GM19324 (cell line): ENCODE data around the gene SLC17A5.
"Not testable (repeated sequence)": the region's sequence is repeated elsewhere in the genome, so short reads cannot be mapped to it uniquely, and the experiment has no call there.

Experiments used
- ATAC-seq: cut with Tn5 transposase; IDR thresholded peaks from one replicate; pipeline ENCODE4 v1.9.1; 2021; ENCODE audit warnings: mild to moderate bottlenecking, moderate library complexity; ENCODE audit not compliant: unreplicated experiment, low FRiP score

The SLC17A5 gene

DNA sequence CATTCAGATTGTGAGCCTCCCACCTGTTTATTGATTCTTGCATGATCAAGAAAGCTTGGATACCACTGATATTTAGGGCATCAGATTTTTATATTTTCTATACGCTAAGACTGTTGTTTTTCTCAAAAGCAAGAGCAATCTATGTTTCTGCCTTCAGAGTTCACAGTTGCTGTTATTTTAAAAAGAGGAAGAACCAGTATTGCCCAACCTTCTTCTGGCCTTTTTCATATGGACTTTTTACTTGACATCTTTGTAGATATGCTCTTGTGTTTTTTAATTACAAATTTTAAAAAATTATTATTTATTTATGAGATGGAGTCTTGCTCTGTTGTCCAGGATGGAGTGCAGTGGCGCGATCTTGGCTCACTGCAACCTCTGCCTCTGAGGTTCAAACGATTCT, 28.9 kb downstream of the SLC17A5 start:
- no peak for ATAC-seq

DNA sequence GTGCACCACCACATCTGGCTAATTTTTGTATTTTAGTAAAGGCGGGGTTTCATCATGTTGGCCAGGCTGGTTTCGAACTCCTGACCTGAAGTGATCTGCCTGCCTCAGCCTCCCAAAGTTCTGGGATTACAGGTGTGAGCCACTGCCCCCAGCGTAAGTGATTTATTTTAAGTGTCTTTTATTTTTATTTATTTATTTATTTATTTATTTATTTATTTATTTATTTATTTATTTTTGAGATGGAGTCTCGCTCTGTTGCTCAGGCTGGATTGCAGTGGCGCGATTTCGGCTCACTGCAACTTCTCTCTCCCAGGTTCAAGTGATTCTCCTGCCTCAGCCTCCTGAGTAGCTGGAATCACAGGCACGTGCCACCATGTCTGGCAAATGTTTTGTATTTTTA, 30.3 kb downstream of the SLC17A5 start:
- ATAC-seq, result not testable (repeated sequence)

DNA sequence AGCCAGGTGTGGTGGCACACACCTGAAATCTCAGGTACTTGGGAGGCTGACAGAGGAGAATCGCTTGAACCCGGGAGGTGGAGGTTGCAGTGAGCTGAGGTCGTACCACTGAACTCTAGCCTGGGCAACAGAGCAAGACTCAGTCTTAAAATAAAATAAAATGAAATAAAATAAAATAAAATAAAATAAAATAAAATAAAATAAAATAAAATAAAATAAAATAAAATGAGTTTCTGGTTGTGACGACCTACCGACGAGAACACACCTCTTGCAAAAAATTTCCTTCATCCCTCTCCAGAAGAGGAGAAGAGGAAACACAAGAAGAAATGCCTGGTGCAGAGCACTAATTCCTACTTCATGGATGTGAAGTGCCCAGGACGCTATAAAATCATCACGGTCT, 35.7 kb downstream of the SLC17A5 start:
- not testable (repeated sequence) for ATAC-seq

DNA sequence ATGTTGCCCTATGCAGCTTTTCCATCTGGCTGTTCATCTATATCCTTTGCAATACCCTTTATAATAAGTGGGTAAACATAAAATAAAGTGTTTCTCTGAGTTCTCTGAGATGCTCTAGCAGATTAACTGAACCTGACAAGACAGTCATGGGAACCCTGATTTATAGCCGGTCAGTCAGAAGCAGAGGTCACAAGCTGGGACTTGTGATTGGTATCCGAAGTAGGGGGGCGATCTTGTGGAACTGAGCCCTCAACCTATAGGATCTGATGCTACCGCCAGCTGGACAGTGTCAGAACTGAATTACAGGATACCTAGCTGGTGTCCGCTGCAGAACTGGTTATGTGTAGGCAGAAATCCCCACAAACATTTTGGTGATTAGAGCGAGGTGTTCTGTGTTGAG, 39.0 kb downstream of the SLC17A5 start:
- no peak for ATAC-seq

DNA sequence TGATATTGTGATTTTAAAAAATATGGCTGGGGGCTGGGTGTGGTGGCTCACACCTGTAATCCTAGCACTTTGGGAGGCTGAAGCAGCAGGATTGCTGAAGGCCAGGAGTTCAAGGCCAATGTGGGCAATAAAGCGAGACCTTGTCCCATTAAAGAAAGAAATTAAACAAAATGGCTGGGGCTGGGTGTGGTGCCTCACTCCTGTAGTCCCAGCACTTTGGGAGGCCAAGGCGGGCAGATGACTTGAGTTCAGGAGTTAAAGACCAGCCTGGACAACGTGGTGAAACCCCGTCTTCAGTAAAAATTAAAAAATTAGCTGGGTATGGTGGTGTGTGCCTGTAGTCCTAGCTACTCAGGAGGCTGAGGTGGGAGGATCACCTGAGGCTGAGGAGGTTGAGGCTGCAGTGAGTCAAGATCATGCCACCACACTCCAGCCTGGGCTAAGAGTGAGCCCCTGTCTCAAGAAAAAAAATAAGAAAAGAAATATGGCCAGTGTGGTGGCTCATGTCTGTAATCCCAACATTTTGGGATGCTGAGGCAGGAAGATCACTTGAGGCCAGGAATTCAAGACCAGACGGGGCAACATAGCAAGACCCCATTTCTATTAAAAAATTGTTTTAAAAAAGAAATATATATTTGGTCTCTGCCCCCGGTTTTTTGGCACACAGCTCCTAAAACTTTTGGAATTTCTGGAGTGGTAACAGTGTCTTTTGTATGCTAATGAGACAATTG, 39.8 kb downstream of the SLC17A5 start:
- ATAC-seq, result no peak

DNA sequence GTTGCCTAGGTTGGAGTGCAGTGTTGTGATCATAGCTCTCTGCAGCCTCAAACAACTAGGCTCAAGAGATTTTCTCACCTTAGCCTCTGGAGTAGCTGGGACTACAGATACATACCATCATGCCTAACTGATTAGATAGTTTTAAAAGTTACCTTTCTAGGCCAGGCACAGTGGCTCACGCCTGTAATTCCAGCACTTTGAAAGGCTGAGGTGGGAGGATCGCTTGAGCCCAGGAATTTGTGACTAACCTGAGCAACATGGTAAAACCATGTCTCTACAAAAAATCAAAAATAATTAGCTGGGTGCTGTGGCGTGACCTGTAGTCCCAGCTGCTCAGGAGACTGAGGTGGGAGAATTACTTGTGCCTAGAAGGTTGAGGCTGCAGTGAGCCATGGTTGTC, 41.2 kb downstream of the SLC17A5 start:
- no peak for ATAC-seq

DNA sequence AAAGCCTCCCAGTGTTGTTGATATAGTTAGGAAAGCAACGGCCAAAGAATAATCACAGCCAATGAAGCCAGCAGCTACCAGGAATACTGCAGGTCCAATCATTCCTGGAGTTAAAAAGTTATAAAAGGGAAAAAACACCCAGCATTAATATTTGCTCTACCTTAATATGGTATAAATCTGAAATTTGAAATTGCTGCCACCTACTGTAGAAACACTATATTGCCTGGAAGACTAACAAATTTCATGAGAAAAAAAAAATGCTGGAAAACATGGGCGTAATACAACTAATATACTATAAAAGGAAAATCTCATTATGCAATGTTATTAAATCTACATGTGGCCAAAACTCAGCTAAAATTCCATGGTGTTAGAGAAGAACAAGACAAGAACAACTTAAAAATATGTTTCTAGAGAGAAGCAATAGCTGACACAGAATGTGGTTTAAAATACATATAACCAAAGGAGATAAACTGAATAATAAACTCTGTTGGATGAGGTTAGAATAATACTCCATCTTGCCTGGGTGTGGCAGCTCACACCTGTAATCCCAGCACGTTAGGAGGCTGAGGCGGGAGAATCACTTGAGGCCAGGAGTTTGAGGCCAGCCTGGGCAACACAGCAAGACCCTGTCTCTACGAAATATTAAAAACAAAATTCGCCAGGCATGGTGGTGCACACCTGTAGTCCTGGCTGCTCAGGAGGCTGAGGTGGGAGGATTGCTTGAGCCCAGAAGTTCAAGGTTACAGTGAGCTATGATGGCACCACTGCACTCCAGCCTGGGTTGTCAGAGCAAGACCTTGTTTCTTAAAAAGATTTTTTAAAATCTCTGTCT, 43.1 kb downstream of the SLC17A5 start:
- no peak for ATAC-seq

DNA sequence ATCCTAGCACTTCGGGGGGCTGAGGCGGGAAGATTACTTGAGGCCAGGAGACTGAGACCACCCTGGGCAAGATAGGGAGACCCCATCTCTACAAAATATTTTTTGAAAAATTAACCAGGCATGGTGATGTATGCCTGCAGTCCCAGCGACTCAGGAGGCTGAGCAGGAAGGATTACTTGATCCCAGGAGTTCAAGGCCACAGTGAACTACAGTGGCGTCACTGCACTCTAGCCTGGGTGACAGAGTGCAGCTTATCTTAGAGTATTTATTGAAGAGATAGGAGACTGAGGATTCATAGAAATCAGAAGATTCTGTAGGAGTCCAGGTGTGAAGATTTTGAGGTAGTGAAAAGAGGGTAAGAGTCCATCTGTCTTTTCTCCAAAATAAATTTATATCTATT, 45.0 kb downstream of the SLC17A5 start:
- ATAC-seq, result no peak

DNA sequence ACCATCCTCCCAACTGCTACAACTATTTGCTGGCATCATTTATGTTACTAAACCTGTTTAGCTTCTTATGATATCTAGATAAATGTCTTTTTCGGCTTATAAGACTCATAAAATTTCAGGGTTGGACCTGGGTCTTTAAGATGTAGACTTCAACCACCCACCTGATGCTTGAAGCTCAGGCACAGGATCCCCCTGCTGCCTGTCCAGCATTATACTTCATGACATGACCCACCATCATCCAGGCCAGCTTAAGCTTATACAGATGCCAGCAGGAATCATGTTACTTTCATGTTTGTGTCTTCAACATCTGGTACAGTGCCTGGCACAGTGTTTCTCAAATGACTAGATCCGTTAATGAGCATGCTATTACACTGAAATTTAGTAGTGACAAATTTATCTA, 47.4 kb downstream of the SLC17A5 start:
- no peak for ATAC-seq

DNA sequence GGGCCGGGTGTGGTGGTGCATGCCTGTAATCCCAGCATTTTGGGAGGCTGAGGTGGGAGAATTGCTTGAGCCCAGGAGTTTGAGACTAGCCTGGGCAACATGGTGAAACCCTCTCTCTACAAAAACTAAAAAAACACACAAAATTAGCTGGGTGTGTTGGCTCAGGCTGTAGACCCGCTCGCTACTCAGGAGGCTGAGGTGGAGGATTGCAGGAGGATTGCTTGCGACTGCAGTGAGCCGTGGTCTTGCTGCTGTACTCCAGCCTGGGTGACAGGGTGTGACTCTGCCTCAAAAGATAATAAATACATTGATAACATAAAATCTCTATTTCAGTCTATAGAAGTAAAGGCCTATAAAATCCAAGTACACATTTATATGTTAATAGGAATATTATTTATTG, 49.3 kb downstream of the SLC17A5 start:
- ATAC-seq, result no peak

DNA sequence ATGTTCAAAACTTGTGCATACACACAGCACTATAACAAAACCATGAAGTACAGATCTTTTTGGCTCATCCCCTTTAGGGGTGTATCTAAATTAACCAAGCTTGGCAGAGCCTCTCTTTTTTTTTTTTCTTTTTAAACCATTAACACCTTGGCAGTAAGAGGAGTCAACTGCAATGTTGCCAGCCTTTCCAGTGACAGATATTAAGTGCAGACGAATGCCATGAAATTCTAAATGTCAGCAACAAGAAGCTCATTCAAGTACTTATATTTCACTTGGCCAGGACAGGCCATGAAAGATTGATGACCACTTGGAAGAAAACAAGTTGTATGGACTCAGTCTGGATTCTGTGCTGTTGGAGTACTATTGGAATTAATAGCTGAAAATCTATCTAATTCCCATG, 49.8 kb downstream of the SLC17A5 start:
- no peak for ATAC-seq

DNA sequence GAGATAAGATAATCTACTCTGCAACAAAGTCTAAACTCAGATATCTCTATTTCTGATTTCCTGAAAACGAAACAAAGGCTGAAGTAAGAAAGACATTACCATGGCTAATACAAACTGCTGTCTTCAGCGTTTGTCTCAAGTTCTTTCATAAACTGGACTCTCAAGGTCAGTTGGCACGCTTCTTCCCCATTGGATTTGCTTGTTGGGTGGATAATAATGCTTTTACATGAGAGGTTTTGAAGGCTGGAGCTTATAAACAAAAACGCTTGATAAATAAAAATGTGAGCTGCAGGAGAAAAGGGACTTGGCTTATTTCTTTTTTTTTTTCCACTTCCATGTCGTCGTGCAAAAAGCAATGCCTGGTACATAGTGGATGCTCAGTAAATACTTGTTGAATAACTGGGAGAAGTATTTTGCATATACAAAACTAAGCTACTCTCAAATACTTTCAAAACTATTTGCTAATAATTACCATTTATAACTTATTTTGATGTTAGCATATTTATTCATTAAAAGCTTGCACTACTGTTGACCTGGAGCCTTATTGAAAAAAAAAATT, 67.3 kb downstream of the SLC17A5 start:
- ATAC-seq, result no peak

DNA sequence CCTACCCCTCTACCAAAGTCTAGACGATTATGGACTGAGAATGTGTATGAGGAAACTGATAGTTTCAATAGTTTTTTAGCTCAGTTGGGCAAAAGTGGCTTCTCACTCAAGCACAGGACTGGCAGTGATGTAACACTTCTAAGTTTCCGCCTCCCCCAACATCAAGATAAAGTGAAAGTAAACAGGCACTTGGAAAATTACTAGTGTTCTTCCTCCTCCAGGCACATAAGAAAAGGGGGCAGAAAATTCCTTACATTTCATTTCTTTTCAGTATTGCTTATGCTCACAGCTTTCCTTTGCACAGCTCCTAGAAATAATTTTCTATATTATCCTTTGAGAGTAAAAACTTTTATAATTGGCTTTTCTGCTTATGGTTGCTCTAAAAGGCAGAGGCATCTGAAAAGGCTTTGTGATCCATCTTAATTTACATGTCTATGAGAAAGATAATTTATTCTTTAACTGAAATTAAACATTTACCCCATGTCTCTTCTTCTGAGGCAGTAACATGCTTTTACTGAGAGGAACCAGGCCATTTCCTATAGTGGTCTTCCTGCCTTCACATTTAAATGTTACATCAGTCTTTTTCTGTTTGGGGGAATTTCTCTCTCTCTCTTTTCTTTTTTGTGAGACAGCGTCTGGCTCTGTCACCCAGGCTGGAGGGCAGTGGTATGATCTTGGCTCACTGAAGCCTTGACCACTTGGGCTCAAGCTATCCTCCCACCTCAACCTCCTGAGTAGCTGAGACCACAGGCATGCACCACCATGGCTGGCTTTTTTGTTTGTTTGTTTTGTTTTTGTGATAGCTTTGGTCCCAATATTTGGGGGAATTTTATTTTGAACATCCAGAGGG, 68.0 kb downstream of the SLC17A5 start:
- ATAC-seq, result peak; percentile 71

DNA sequence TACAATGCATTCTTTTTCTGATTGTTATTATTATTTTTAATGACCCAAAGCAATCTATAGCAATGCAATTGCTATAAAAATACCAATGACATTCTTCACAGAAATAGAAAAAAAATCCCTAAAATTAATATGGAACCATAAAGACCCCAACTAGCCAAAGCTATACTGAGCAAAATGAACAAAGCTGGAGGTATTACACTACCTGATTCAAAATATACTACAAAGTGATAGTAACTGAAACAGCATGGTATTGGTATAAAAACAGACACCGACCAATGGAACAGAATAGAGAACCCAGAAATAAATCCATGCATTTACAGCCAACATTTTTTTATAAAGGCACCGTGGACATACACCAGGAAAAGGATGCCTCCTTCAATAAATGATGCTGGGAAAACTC, 72.5 kb downstream of the SLC17A5 start:
- ATAC-seq, result no peak

DNA sequence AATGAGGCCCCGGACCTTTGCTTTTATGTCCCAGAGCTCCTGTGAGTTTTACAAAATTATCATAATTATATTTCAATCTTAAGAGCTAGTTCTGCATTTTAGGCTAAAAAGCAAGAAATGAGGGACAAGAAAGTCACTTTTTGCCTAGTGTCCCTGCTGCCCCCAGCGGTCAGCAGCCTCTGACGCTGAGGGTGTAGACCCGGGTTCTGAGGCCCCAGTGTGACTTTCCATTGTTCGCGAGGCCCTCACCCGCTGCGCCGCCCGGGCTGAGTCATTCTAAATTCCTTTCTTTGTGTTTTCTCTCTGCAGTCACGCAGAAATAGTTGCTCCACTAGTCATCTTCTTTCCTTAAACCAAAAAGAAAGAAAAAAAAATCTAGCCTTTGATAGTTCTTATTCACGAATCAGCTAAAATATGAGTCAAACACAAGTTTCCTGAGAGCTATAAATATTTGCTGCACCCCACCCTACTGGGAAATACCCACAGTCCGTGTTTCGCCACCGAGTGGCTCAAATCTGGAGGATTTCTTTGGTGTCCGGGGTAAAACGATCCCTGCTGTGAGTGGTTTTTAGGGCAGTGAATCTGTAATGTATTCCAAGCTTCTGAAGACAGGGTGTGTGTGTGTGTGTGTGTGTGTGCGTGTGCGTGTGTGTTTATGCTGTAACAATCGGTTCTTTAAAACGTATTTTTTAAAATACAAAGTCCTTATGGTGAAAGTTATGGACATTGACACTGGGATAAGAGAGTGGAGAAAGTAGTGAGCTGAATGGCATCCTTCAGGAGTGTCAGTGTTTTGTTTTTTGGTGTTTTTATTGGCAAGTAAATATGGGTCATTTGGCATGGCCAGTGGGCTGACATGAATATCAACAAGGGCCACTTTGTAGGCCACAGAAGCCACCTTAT, 73.3 kb downstream of the SLC17A5 start:
- ATAC-seq, result peak; percentile 80

DNA sequence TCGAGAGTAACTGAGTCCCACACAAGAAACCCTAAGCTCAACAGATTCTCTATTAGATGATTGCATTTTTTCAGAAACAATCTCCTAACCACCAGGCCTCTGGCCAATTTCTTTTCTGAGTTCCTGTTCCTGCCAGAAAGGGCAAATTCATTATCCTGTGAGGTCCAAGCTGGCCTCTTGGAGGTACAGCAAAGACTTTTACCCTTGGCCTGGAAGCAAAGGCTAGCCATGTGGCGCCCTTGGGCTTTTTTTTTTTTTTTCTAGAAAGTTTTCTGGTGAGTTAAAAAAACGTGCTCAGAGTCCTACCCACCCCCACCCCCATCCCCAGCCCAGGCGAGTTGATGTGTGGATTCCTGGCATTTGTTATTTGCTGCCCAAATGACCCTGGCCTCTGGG, 73.9 kb downstream of the SLC17A5 start:
- peak; percentile 6 for ATAC-seq

DNA sequence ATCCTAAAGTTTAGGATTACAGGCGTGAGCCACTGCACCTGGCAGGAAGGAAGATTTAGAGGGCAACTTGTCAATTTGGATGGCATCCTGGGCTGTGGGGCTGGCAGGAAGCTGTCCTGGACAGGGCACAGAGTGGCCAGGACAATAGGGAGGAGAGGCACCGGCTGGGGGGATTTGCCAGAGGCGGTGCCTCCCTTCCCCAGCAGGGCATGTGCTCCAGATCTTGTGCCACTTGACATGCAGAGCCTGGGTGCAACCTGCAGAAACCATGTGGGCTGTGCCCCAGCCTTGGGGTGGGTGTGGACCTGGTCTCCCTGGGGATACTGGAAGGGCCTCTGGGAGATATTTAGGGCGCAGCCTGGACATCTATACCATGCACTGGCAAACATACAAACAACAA, 74.4 kb downstream of the SLC17A5 start:
- ATAC-seq, result no peak

DNA sequence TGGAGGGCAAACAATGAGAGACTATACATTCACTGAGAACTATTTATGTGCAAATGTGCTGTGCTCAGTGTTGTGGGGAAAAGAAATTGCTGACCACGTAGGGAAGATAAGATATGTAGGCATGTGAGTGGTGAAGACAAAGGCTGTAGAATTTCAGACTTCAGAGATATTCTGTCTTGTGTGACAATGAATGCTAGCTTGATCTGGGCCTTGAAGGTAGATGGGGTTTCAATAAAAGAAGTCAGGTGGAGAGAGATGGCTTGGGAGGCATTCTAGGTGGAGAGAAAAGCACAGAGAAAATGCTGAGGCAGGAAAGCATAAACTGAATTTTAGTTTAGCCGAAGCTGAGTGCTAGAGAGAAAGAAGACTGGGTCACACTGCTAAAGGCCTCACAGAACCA, 76.1 kb downstream of the SLC17A5 start:
- no peak for ATAC-seq

DNA sequence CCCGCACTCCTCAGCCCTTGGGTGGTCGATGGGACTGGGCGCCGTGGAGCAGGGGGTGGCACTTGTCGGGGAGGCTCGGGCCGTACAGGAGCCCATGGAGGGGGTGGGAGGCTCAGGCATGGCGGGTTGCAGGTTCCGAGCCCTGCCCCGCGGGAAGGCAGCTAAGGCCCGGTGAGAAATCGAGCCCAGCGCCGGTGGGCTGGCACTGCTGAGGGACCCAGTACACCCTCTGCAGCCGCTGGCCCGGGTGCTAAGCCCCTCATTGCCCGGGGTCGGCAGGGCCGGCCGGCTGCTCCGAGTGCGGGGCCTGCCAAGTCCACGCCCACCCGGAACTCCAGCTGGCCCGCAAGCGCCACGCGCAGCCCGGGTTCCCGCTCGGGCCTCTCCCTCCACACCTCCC, 81.3 kb downstream of the SLC17A5 start:
- not testable (repeated sequence) for ATAC-seq
